ENCODE data around the gene CDC7.
"Not testable (repeated sequence)": the region's sequence is repeated elsewhere in the genome, so short reads cannot be mapped to it uniquely, and the experiment has no call there.

Gene CDC7

GRCh38 chr1:91500756-91501522 is at the start of gene CDC7:
Gene CDC7, plus strand, starts transcription at chr1:91500851. Its CDS starts 866 bp downstream, at chr1:91501717.
- DNase-seq: peak; percentile 81

GRCh38 chr1:91454136-91454535 is 46.5 kb upstream of the CDC7 start:
- DNase-seq: no peak

- no peak for DNase-seq
Observed at GRCh38 chr1:91455334-91455733, 45.3 kb upstream of the CDC7 start.

- no peak for DNase-seq
Observed at GRCh38 chr1:91455896-91456295, 44.8 kb upstream of the CDC7 start.

- not testable (repeated sequence) for DNase-seq
Observed at GRCh38 chr1:91465350-91465749, 35.3 kb upstream of the CDC7 start.

- no peak for DNase-seq
Observed at GRCh38 chr1:91476533-91477217, 24.0 kb upstream of the CDC7 start.

GRCh38 chr1:91487469-91487868 is 13.2 kb upstream of the CDC7 start:
- no peak for DNase-seq

- DNase-seq: no peak
Observed at GRCh38 chr1:91490501-91490900, 10.2 kb upstream of the CDC7 start.

- no peak for DNase-seq
Observed at GRCh38 chr1:91498035-91498434, 2.6 kb upstream of the CDC7 start.

- DNase-seq: no peak
Observed at GRCh38 chr1:91498498-91499245, 2.0 kb upstream of the CDC7 start.

- no peak for DNase-seq
Observed at GRCh38 chr1:91499346-91499745, 1.3 kb upstream of the CDC7 start.

- no peak for DNase-seq
Observed at GRCh38 chr1:91499904-91500755, 521 bp upstream of the CDC7 start.

GRCh38 chr1:91501523-91501851 is 836 bp downstream of the CDC7 start:
- no peak for DNase-seq

GRCh38 chr1:91501971-91502671 is 1.5 kb downstream of the CDC7 start:
- no peak for DNase-seq

GRCh38 chr1:91502672-91503184 is 2.1 kb downstream of the CDC7 start:
- DNase-seq: no peak

GRCh38 chr1:91503332-91503900 is 2.8 kb downstream of the CDC7 start:
- DNase-seq: no peak

GRCh38 chr1:91503975-91504530 is 3.4 kb downstream of the CDC7 start:
- DNase-seq: no peak

GRCh38 chr1:91505086-91505485 is 4.4 kb downstream of the CDC7 start:
- no peak for DNase-seq

GRCh38 chr1:91506071-91506470 is 5.4 kb downstream of the CDC7 start:
- no peak for DNase-seq

GRCh38 chr1:91507328-91507727 is 6.7 kb downstream of the CDC7 start:
- DNase-seq: no peak

- DNase-seq: no peak
Observed at GRCh38 chr1:91510754-91511153, 10.1 kb downstream of the CDC7 start.

All from activated CD4-positive, alpha-beta T cell treated with anti-CD3 and anti-CD28 coated beads for 1 hour (primary cell).